Kidney epithelial cell (primary cell): Measurements from ENCODE around the gene CRYM. TPM values are rescaled to one million over a fixed set of nuclear protein-coding genes. Genes with fewer than 3 reads are reported as not detected.
A peak's percentile ranks its signal among the peaks of the same experiment; 100 is the strongest.

Experiments used
- DNase-seq: peaks from one replicate; pipeline ENCODE4 v3.0.0-alpha.2; 2010; ENCODE audit warnings: low read depth
- H3K27me3 ChIP-seq: 2 replicates; pipeline ENCODE4 v1.6.0; 2011; ENCODE audit warnings: low read length; ENCODE audit not compliant: control insufficient read depth, insufficient read depth
- H3K36me3 ChIP-seq: 2 replicates; pipeline ENCODE4 v1.5.1; 2011; ENCODE audit warnings: low read length; ENCODE audit not compliant: control insufficient read depth, insufficient read depth
- H3K4me3 ChIP-seq: 2 replicates; pipeline ENCODE4 v1.5.1; 2011; ENCODE audit warnings: low read depth, mild to moderate bottlenecking, control low read depth, low read length
- CTCF ChIP-seq: IDR thresholded peaks from 2 replicates; pipeline ENCODE4 v1.5.1; 2011; ENCODE audit warnings: mild to moderate bottlenecking, moderate library complexity, low read length, control low read depth, inconsistent platforms; ENCODE audit not compliant: insufficient read depth, poor library complexity, severe bottlenecking
- total RNA-seq: library from RNA; depleted of rRNA; stranded (reverse); fragments of >200 nt; gene quantifications from 2 replicates; pipeline ENCODE4 v1.2.3, GENCODE V29; 2015

Gene CRYM
- total RNA-seq, 1 donor from 2014 or later: 2.0 TPM

- H3K36me3 ChIP-seq: no peaks in the 10 kb centered on the region
- H3K27me3 ChIP-seq: no peaks in the 10 kb centered on the region
- no peak overlapping the region for H3K4me3 ChIP-seq
- no peak for TF ChIP-seq CTCF
- no peak for DNase-seq
These were observed 50.2 kb downstream of the CRYM start for GRCh38 chr16:21227866-21228265.

GRCh38 chr16:21226749-21227148 is 51.3 kb downstream of the CRYM start:
- Histone ChIP-seq H3K36me3 (no peaks in the 10 kb centered on the region), H3K27me3 (no peaks in the 10 kb centered on the region), H3K4me3 (no peak overlapping the region)
- TF ChIP-seq CTCF: no peak
- no peak for DNase-seq

- no peak for DNase-seq
These were observed 53.3 kb downstream of the CRYM start for GRCh38 chr16:21224800-21225199.

GRCh38 chr16:21223787-21224186 is 54.3 kb downstream of the CRYM start:
- Histone ChIP-seq H3K27me3 (no peaks in the 10 kb centered on the region), H3K4me3 (no peak overlapping the region), H3K36me3 (no peaks in the 10 kb centered on the region)
- DNase-seq: no peak
- TF ChIP-seq CTCF: no peak

More at GRCh38 chr16:21224800-21225199, 53.3 kb downstream of the CRYM start:
- TF ChIP-seq CTCF: no peak
- Histone ChIP-seq H3K27me3 (no peaks in the 10 kb centered on the region), H3K36me3 (no peaks in the 10 kb centered on the region), H3K4me3 (no peak overlapping the region)

GRCh38 chr16:21222495-21223337 is 55.4 kb downstream of the CRYM start:
- H3K27me3 ChIP-seq: no peaks in the 10 kb centered on the region
- peak; percentile 51 for DNase-seq
- TF ChIP-seq CTCF: no peak
- no peaks in the 10 kb centered on the region for H3K36me3 ChIP-seq
- no peak overlapping the region for H3K4me3 ChIP-seq

GRCh38 chr16:21219551-21219950 is 58.5 kb downstream of the CRYM start:
- H3K4me3 ChIP-seq: no peak overlapping the region
- DNase-seq: no peak
- TF ChIP-seq CTCF: no peak
- no peaks in the 10 kb centered on the region for H3K36me3 ChIP-seq
- H3K27me3 ChIP-seq: no peaks in the 10 kb centered on the region
